H7 (cell line): ENCODE data around the gene RPS3. TPM values are rescaled to one million over a fixed set of nuclear protein-coding genes. Genes with fewer than 3 reads are reported as not detected.
A peak's percentile ranks its signal among the peaks of the same experiment; 100 is the strongest.
"Not testable (repeated sequence)": the region's sequence is repeated elsewhere in the genome, so short reads cannot be mapped to it uniquely, and the experiment has no call there.

Experiments
- DNase-seq: peaks from one replicate; pipeline ENCODE4 v3.0.0; 2012
- H3K27me3 ChIP-seq: 2 replicates; pipeline ENCODE4 v1.6.0; 2011; ENCODE audit warnings: mild to moderate bottlenecking, low read length; ENCODE audit not compliant: control insufficient read depth, insufficient read depth
- H3K36me3 ChIP-seq: replicated peaks from 2 replicates; pipeline ENCODE4 v1.5.1; 2011; ENCODE audit warnings: low read length; ENCODE audit not compliant: control insufficient read depth, insufficient read depth
- H3K4me3 ChIP-seq: 2 replicates; pipeline ENCODE4 v1.5.1; 2011; ENCODE audit warnings: low read depth, mild to moderate bottlenecking, control low read depth, low read length, moderate library complexity; ENCODE audit not compliant: insufficient read depth
- total RNA-seq: library from RNA; depleted of rRNA; stranded (reverse); fragments of >200 nt; shearing (Covaris generic); gene quantifications from 2 replicates; pipeline ENCODE4 v1.2.3, GENCODE V29; 2014; rRNA removed

The RPS3 gene
- total RNA-seq, result 2,195 and 2,298 TPM in 2 replicates

- peaks cover 37% of the 10 kb centered on the region for H3K36me3 ChIP-seq
- DNase-seq, result peak; percentile 91
- H3K4me3 ChIP-seq, result peak within 1 kb of the TSS; percentile 96
- no peaks in the 10 kb centered on the region for H3K27me3 ChIP-seq
These were observed at the start of gene RPS3 for GRCh38 chr11:75399344-75400145. Gene RPS3, plus strand, starts transcription at chr11:75399518. Its CDS starts 30 bp downstream, at chr11:75399548.

GRCh38 chr11:75349521-75350116 lies 49.7 kb upstream of the RPS3 start:
- Histone ChIP-seq H3K4me3 (no peak overlapping the region), H3K36me3 (no peaks in the 10 kb centered on the region), H3K27me3 (peaks cover 6% of the 10 kb centered on the region; the same call in 1 of the 2 replicates)
- DNase-seq, result no peak

DNA sequence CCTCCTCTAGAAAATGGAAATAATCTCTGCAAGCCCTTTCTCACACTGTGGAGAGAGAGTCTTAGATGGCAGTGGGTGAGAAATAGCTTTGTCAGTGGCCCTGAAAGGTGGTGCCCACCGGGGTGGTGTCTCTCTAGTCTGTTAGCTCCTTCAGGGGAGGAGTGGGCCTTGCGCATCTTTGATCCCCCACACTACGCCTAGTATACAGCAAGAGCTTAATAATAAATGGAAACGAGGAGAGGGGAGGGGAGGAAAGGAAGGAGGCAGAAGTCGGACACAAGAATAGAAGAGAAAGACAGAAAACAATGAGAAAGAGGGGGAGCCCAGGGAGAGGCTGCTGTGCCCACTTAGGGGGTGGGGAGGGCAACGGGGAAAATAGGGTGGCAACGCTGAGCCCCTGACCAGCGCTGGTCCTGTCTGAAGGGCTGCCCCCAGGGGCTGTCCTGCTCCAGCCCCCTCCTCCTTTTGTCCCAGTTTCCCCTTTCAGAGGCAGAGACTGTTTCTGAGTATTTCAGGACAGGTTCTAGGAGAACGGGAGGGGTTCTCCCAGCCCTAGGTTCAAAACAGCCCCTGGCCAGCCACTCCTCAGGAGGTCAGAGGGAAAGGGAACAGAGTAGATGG lies 49.1 kb upstream of the RPS3 start:
- no peak for DNase-seq
- peaks cover 6% of the 10 kb centered on the region; the same call in 1 of the 2 replicates for H3K27me3 ChIP-seq
- H3K4me3 ChIP-seq, result peak overlapping the region; percentile 85
- no peaks in the 10 kb centered on the region for H3K36me3 ChIP-seq

DNA sequence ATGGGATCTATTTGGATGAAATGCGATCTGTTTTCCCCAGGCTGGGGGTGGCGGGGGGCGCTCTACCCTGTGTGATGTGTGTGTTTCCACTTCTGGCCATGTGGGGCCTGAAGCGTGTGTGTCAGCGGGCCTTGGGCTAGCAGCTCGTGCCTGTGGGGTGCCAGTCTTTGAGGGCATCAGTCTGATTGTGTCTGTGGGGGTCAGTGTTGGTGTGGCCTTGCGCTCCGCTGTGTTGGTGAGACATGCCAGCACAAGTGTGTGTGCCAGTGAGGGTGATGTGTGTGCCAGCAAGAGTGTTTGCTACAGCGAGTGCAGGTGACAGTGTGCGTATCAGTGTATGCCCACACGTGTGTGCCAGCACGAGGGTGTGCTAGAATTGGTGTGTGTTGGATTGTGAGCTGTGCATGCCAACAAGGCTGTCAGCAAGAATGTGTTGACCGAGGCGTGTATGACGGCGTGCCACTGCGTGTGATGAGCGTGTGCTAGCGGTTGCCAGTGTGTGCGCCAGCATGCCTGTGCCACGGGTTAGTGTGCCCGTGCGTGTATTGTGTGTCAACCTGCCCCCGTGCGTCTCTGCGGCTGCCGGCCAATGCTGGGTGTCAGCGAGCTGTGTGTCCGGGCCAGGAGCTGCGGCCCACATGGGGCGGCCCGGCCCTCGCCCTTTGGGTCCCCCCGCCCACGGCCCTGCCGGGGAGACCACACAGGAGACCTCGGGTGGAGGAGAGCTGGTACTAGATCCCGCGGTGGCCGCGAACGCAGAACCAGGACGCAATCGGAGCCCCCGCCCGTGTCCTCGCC lies 48.4 kb upstream of the RPS3 start:
- peak; percentile 88 for DNase-seq
- H3K27me3 ChIP-seq, result peaks cover 6% of the 10 kb centered on the region; the same call in 1 of the 2 replicates
- peak overlapping the region; percentile 85 for H3K4me3 ChIP-seq

DNA sequence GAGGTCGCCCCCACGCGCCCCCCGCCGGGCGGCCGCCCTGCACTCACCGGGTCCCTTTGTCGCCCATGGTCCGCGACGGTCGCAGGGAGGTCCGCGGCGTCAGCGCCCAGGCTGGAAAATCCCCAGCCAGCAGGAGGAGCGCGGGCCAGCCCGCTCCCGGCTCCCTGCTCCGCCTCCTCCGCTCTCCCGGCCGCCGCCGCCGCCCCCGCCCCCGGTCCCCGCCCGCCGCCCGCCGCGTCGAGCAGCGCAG lies 47.9 kb upstream of the RPS3 start, which contains the start of gene ARRB1:
Gene ARRB1, minus strand, starts transcription at position 121 of the 250 bp plus-strand sequence. Its CDS starts 54 bp downstream, at position 67.
- Histone ChIP-seq H3K4me3 (peak within 1 kb of the TSS; percentile 85), H3K36me3 (no peaks in the 10 kb centered on the region), H3K27me3 (peaks cover 6% of the 10 kb centered on the region; the same call in 1 of the 2 replicates)
- DNase-seq, result peak; percentile 95

More for the DNA sequence above, 48.4 kb upstream of the RPS3 start:
- H3K36me3 ChIP-seq, result no peaks in the 10 kb centered on the region

DNA sequence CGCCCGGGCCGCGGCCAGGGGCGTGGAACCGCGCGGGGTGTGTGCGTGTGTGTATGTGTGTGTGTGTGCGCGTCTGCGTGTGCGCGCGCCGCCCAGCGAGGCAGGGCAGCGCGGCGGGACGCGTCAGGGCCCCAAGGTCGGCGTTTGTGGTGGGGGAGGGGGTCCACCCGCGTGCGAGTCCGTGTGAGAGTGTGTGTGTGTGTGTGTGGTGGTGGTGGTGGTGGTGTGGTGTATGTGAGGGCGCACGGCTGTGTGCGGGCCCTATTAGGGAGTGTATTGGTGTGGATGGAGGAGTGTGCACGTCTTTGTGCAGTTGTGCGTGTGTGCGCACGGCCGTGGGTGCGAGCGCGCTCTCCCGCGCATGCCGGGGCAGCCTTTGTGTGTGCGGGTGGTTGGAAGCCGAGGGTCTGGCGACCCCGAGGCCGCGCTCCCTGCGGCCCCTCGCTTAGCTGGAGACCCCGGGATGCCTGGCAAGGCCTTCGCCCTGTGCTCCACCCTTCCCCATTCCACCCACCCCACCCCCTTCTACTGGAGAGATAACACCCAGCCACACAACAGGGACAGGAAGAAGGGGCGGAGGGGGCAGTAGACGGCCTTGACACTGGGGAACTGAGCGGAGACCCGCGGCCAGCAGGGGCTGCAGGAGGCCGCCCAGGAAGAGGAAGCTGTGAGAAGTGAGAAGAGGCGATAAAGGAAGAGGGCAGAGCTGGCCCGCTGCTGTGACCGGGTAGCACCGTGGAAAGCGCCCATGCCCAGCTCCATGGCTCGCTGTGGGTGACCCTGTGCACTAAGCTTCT lies 47.3 kb upstream of the RPS3 start:
- Histone ChIP-seq H3K4me3 (peak overlapping the region; percentile 85), H3K27me3 (peaks cover 6% of the 10 kb centered on the region; the same call in 1 of the 2 replicates), H3K36me3 (no peaks in the 10 kb centered on the region)
- DNase-seq, result peak; percentile 90

GRCh38 chr11:75352588-75353206 lies 46.6 kb upstream of the RPS3 start:
- Histone ChIP-seq H3K36me3 (no peaks in the 10 kb centered on the region), H3K27me3 (peaks cover 6% of the 10 kb centered on the region; the same call in 1 of the 2 replicates), H3K4me3 (peak overlapping the region; percentile 85)
- no peak for DNase-seq

- H3K27me3 ChIP-seq, result peaks cover 6% of the 10 kb centered on the region; the same call in 1 of the 2 replicates
- no peak for DNase-seq
- H3K4me3 ChIP-seq, result no peak overlapping the region
- H3K36me3 ChIP-seq, result no peaks in the 10 kb centered on the region
These were observed 44.3 kb upstream of the RPS3 start for GRCh38 chr11:75355051-75355450.

GRCh38 chr11:75356613-75357012 lies 42.7 kb upstream of the RPS3 start:
- H3K36me3 ChIP-seq, result no peaks in the 10 kb centered on the region
- DNase-seq, result no peak
- H3K4me3 ChIP-seq, result no peak overlapping the region
- no peaks in the 10 kb centered on the region; the same call in 1 of the 2 replicates for H3K27me3 ChIP-seq

DNA sequence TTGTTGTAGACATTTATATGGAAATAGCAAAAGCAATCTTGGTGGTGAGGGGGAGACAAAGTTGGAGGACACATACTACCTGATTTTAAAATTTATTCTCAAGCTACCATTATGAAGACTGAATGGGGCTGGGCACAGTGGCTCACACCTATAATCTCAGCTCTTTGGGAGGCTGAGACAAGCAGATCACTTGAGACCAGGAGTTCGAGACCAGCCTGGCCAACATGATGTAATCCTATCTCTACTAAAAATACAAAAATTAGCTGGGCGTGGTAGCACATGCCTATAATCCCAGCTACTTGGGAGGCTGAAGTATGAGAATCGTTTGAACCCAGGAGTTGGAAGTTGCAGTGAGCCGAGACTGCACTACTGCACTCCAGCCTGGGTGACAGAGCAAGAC lies 37.0 kb upstream of the RPS3 start:
- not testable (repeated sequence) for H3K27me3 ChIP-seq, H3K36me3 ChIP-seq, H3K4me3 ChIP-seq, DNase-seq

GRCh38 chr11:75365711-75366181 lies 33.6 kb upstream of the RPS3 start:
- H3K4me3 ChIP-seq, result no peak overlapping the region
- no peaks in the 10 kb centered on the region for H3K36me3 ChIP-seq
- no peak for DNase-seq
- no peaks in the 10 kb centered on the region for H3K27me3 ChIP-seq

GRCh38 chr11:75366826-75367225 lies 32.5 kb upstream of the RPS3 start:
- not testable (repeated sequence) for H3K4me3 ChIP-seq, H3K36me3 ChIP-seq, DNase-seq, H3K27me3 ChIP-seq

DNA sequence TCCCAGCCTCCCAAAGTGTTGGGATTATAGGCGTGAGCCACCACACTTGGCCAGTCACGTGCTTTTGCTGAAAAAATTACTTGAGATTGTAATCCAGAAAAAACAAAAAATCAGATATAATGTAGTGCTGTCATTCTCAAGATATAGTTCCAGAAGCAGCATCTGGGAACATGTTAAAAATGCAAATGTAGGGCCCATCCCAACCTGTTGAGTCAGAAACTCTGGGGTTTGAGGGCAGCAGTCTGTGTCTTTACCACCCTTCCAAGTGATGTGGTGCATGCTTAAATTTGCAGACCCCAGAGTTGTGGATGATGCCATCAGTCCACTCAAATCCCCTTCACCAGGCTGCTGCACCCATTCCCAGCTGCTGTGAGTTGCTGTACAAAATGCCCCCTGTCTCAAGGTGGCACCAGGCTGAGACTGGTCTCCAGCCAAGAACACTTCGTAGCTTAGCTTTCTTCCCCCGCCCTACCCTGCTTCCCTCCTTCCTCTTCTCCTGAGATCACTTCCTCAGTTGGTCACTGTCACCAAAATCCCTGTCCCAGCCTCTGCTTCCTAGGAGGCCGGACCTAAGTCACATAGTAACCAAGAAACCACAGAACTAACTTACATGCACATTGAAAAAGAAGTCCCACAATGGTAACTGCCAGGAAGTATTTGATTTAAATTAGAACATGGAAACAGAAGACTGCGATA lies 29.6 kb upstream of the RPS3 start:
- H3K27me3 ChIP-seq, result no peaks in the 10 kb centered on the region
- no peak for DNase-seq
- no peak overlapping the region for H3K4me3 ChIP-seq
- H3K36me3 ChIP-seq, result no peaks in the 10 kb centered on the region
